Keratinocyte (primary cell): ENCODE results near the gene DIP2B. TPM values are rescaled to one million over a fixed set of nuclear protein-coding genes. Genes with fewer than 3 reads are reported as not detected.

Experiments
- DNase-seq: peaks from one replicate; pipeline ENCODE4 v3.0.0-alpha.2; 2011; ENCODE audit warnings: low read depth, missing footprints, low spot score
- FAIRE-seq: peaks from 2 replicates; lab custom pipeline; 2011; peaks lifted over from hg19 to GRCh38; lab: Jason Lieb, UNC
- H2AFZ ChIP-seq: 2 replicates; pipeline ENCODE4 v1.6.0; 2012; ENCODE audit warnings: low read length, control low read depth, inconsistent platforms; ENCODE audit not compliant: control insufficient read depth
- H3K27ac ChIP-seq: 2 replicates; pipeline ENCODE4 v1.5.1; 2011; ENCODE audit warnings: low read length; ENCODE audit not compliant: control insufficient read depth, insufficient read depth
- H3K27me3 ChIP-seq: 3 replicates; pipeline ENCODE4 v1.6.0; 2011; ENCODE audit warnings: low read length; ENCODE audit not compliant: control insufficient read depth, insufficient read depth; ENCODE audit errors: extremely low read depth
- H3K36me3 ChIP-seq, 2 experiments: 2 replicates in 1 of 2; 3 replicates in 1 of 2; pipeline ENCODE4 v1.5.1; 2011; ENCODE audit warnings: low read length in 2 of 2, mild to moderate bottlenecking in 1 of 2; ENCODE audit not compliant: control insufficient read depth in 2 of 2, insufficient read depth in 2 of 2; ENCODE audit errors: extremely low read depth in 1 of 2
- H3K4me1 ChIP-seq: 3 replicates; pipeline ENCODE4 v1.5.1; 2011; ENCODE audit warnings: low read length; ENCODE audit not compliant: control insufficient read depth, insufficient read depth; ENCODE audit errors: extremely low read depth
- H3K4me2 ChIP-seq: 3 replicates; pipeline ENCODE4 v1.6.0; 2011; ENCODE audit warnings: low read depth, low read length; ENCODE audit not compliant: control insufficient read depth, insufficient read depth; ENCODE audit errors: extremely low read depth
- H3K4me3 ChIP-seq, 3 experiments: fragments of 200-600 bp in 1 of 3; sonication (generic) in 1 of 3; 2 replicates in 2 of 3; 3 replicates in 1 of 3; pipeline ENCODE4 v1.5.1; 2011 to 2016; ENCODE audit warnings: low read length in 3 of 3, mild to moderate bottlenecking in 3 of 3, control low read depth in 2 of 3, inconsistent platforms in 1 of 3, low read depth in 1 of 3, mixed read lengths in 1 of 3, mixed run types in 1 of 3, moderate library complexity in 1 of 3; ENCODE audit not compliant: control insufficient read depth in 2 of 3, insufficient read depth in 2 of 3; ENCODE audit errors: extremely low read depth in 1 of 3
- H3K79me2 ChIP-seq: 2 replicates; pipeline ENCODE4 v1.6.0; 2012; ENCODE audit warnings: low read length; ENCODE audit not compliant: control insufficient read depth, insufficient read depth
- H3K9ac ChIP-seq: 3 replicates; pipeline ENCODE4 v1.6.0; 2011; ENCODE audit warnings: low read length; ENCODE audit not compliant: control insufficient read depth, insufficient read depth; ENCODE audit errors: extremely low read depth
- H3K9me1 ChIP-seq: 3 replicates; pipeline ENCODE4 v1.6.0; 2011; ENCODE audit warnings: low read length; ENCODE audit not compliant: control insufficient read depth, insufficient read depth; ENCODE audit errors: extremely low read depth
- H3K9me3 ChIP-seq: 2 replicates; pipeline ENCODE4 v1.5.1; 2012; ENCODE audit warnings: low read depth, low read length; ENCODE audit not compliant: control insufficient read depth
- H4K20me1 ChIP-seq: 3 replicates; pipeline ENCODE4 v1.6.0; 2011; ENCODE audit warnings: low read length; ENCODE audit not compliant: control insufficient read depth, insufficient read depth; ENCODE audit errors: extremely low read depth
- EZH2 ChIP-seq: IDR thresholded peaks from one replicate; pipeline ENCODE4 v1.6.1; 2012; ENCODE audit warnings: inconsistent platforms, mild to moderate bottlenecking, low read length, moderate library complexity
- dilution Hi-C: fragments of 300-500 bp; cut with MboI; formaldehyde crosslinking; loops from one replicate; pipeline ENCODE4 v1.7.0; 2020; ENCODE audit warnings: low sequenced_read_pairs; ENCODE audit not compliant: extremely low pct_ligation_motif_present
- polyA plus RNA-seq, 5 experiments: library from polyadenylated mRNA; depleted of rRNA in 3 of 5; stranded (reverse) in 3 of 5; stranded (forward) in 1 of 5; unstranded in 1 of 5; fragments of >200 nt; gene quantifications; 1 replicate in 1 of 5; 2 replicates in 3 of 5; 3 replicates in 1 of 5; pipeline versions ENCODE4 v1.2.1 to v1.2.3, GENCODE V29; 2011 to 2012; ENCODE audit warnings: missing spikeins in 2 of 5, low read depth in 1 of 5, low replicate concordance in 1 of 5
- TF ChIP-seq, protein P1 (sequence below), 3 experiments: IDR thresholded peaks in 1 of 3; conservative IDR thresholded peaks in 1 of 3; optimal IDR thresholded peaks in 1 of 3; 2 replicates in 2 of 3; 3 replicates in 1 of 3; pipeline versions ENCODE3 to v1.5.1; 2011; ENCODE audit warnings: low read length in 3 of 3, mild to moderate bottlenecking in 3 of 3, moderate library complexity in 2 of 3, control low read depth in 1 of 3, inconsistent platforms in 1 of 3; ENCODE audit not compliant: insufficient read depth in 2 of 3; ENCODE audit errors: extremely low read depth in 1 of 3

DIP2B gene
- polyA plus RNA-seq, 1 donor (not counting 4 experiments of a cell fraction or from before 2014, with no cell fraction given): 30.2 TPM

- Histone ChIP-seq H4K20me1 (no peaks in the 10 kb centered on the region), H3K4me3 (peak overlapping the region in 1 of 3 experiments; percentile 18), H3K36me3 (no peaks in the 10 kb centered on the region), H3K9ac (peak overlapping the region; percentile 61), H2AFZ (no peak overlapping the region), H3K9me1 (no peaks in the 10 kb centered on the region), H3K4me2 (peak overlapping the region; percentile 62), H3K4me1 (peaks cover 48% of the 10 kb centered on the region), H3K27ac (peak overlapping the region; percentile 90), H3K27me3 (no peaks in the 10 kb centered on the region), H3K79me2 (peaks cover 74% of the 10 kb centered on the region), H3K9me3 (no peaks in the 10 kb centered on the region)
- TF ChIP-seq, protein P1, sequence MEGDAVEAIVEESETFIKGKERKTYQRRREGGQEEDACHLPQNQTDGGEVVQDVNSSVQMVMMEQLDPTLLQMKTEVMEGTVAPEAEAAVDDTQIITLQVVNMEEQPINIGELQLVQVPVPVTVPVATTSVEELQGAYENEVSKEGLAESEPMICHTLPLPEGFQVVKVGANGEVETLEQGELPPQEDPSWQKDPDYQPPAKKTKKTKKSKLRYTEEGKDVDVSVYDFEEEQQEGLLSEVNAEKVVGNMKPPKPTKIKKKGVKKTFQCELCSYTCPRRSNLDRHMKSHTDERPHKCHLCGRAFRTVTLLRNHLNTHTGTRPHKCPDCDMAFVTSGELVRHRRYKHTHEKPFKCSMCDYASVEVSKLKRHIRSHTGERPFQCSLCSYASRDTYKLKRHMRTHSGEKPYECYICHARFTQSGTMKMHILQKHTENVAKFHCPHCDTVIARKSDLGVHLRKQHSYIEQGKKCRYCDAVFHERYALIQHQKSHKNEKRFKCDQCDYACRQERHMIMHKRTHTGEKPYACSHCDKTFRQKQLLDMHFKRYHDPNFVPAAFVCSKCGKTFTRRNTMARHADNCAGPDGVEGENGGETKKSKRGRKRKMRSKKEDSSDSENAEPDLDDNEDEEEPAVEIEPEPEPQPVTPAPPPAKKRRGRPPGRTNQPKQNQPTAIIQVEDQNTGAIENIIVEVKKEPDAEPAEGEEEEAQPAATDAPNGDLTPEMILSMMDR (optimal IDR thresholded peaks at IDR 0.05 in 1 of 3, IDR thresholded peaks at IDR 0.05 in 1 of 3, conservative IDR thresholded peaks at IDR 0.05 in 1 of 3; ENCODE audit: extremely low read depth in 1 of 3, insufficient read depth in 2 of 3, low read length in 3 of 3): no peak
- no peak for TF ChIP-seq EZH2
- no peak for FAIRE-seq
- no peak for DNase-seq
- dilution Hi-C loops: no loop called here
Measured at GRCh38 chr12:50549885-50550284, 45.1 kb downstream of the DIP2B start.

DNA sequence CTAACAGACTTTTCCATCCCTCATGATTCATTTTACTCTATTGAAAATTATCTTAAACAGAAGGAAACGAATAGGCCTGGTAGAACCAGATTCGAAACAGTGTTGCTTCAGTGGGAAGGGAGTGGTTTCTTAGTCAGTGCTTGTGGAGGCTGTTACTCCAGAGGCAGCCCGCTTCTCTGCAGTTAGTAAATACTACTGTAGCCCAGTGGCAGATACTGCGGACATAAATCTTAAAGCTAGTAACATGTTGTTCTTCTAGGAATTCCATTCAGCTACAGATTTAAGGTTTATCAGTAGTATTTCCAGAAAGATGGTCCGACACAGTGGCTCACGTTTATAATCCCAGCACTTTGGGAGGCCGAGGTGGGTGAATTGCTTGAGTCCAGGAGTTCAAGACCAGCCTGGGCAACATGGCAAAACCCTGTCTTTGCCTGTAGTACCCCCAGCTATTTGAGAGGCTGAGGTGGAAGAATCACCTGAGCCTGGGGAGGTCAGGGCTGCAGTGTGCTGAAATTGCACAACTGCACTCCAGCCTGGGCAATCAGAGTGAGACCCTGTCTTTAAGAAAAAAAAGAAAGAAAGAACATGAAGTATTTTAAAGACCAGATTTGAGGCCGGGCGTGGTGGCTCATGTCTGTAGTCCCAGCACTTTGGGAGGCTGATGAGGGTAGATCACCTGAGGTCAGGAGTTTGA, 45.9 kb downstream of the DIP2B start:
- Histone ChIP-seq H3K9ac (peak overlapping the region; percentile 61), H2AFZ (no peak overlapping the region), H3K4me1 (peaks cover 48% of the 10 kb centered on the region), H3K9me1 (no peaks in the 10 kb centered on the region), H3K9me3 (no peaks in the 10 kb centered on the region), H3K4me3 (no peak overlapping the region), H3K27me3 (no peaks in the 10 kb centered on the region), H3K27ac (peak overlapping the region; percentile 90), H4K20me1 (no peaks in the 10 kb centered on the region), H3K79me2 (peaks cover 74% of the 10 kb centered on the region), H3K36me3 (peaks cover 0 to under 1% of the 10 kb centered on the region in 2 experiments), H3K4me2 (peak overlapping the region; percentile 62)
- no peak for DNase-seq
- FAIRE-seq: peak; percentile 73
- dilution Hi-C loops: no loop called here
- TF ChIP-seq, protein P1 (optimal IDR thresholded peaks at IDR 0.05 in 1 of 3, IDR thresholded peaks at IDR 0.05 in 1 of 3, conservative IDR thresholded peaks at IDR 0.05 in 1 of 3; ENCODE audit: extremely low read depth in 1 of 3, insufficient read depth in 2 of 3, low read length in 3 of 3): no peak
- TF ChIP-seq EZH2: no peak
